ENCODE data around the gene PLEKHG3. TPM values are rescaled to one million over a fixed set of nuclear protein-coding genes. Genes with fewer than 3 reads are reported as not detected.
"Not testable (repeated sequence)": the region's sequence is repeated elsewhere in the genome, so short reads cannot be mapped to it uniquely, and the experiment has no call there.

PLEKHG3 gene
- total and polyA plus RNA-seq, 2 experiments from 2014 or later = 23.0 to 83.1 TPM

DNA sequence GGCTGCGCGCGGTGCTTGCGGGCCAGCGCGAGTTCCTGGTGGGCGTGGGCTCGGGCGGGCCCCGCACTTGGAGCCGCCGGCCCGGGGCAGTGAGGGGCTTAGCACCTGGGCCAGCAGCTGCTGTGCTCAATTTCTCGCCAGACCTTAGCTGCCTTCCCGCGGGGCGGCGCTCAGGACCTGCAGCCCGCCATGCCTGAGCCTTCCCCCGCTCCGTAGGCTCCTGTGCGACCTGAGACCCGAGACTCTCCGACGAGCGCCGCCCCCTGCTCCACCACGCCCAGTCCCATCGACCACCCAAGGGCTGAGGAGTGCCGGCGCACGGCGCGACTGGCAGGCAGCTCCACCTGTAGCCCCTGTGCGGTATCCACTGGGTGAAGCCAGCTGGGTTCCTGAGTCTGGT lies 46.0 kb upstream of the PLEKHG3 start:
- Mint-ChIP-seq H3K4me1 (peaks cover 9% of the 10 kb centered on the region; the same call in 2 of the 3 replicates), H3K36me3 (ENCODE audit: low read depth) (no peaks in the 10 kb centered on the region), H3K27me3 (ENCODE audit: insufficient read depth, low read depth, poor library complexity) (peaks cover 14% of the 10 kb centered on the region), H3K4me3 (no peak overlapping the region), H3K9me3 (peaks cover 4% of the 10 kb centered on the region; the same call in 2 of the 3 replicates), H3K27ac (no peak overlapping the region)
- Histone ChIP-seq H3K27ac (ENCODE audit: low read depth) (no peak overlapping the region), H3K27me3 (ENCODE audit: insufficient read depth) (no peaks in the 10 kb centered on the region), H3K79me2 (replicated peaks; ENCODE audit: insufficient read depth) (no peaks in the 10 kb centered on the region), H4K20me1 (replicated peaks; ENCODE audit: insufficient read depth) (no peaks in the 10 kb centered on the region), H3K4me1 (ENCODE audit: insufficient read depth) (no peaks in the 10 kb centered on the region), H2AFZ (no peak overlapping the region), H3K4me3 (no peak overlapping the region), H3K9me2 (ENCODE audit: insufficient read depth) (0 out of 2 replicates have a peak, but pooled peaks cover 4% of the 10 kb centered on the region), H3F3A (replicated peaks; ENCODE audit: low read depth) (no peaks in the 10 kb centered on the region; the same call in 1 of the 2 replicates), H3K36me3 (ENCODE audit: insufficient read depth) (no peaks in the 10 kb centered on the region), H3K4me2 (no peak overlapping the region)
- ATAC-seq (0 out of 3 replicates have a peak, but pooled peaks have one; percentile 25), DNase-seq (ENCODE audit: low spot score) (no peak)
- TF ChIP-seq, protein P1, sequence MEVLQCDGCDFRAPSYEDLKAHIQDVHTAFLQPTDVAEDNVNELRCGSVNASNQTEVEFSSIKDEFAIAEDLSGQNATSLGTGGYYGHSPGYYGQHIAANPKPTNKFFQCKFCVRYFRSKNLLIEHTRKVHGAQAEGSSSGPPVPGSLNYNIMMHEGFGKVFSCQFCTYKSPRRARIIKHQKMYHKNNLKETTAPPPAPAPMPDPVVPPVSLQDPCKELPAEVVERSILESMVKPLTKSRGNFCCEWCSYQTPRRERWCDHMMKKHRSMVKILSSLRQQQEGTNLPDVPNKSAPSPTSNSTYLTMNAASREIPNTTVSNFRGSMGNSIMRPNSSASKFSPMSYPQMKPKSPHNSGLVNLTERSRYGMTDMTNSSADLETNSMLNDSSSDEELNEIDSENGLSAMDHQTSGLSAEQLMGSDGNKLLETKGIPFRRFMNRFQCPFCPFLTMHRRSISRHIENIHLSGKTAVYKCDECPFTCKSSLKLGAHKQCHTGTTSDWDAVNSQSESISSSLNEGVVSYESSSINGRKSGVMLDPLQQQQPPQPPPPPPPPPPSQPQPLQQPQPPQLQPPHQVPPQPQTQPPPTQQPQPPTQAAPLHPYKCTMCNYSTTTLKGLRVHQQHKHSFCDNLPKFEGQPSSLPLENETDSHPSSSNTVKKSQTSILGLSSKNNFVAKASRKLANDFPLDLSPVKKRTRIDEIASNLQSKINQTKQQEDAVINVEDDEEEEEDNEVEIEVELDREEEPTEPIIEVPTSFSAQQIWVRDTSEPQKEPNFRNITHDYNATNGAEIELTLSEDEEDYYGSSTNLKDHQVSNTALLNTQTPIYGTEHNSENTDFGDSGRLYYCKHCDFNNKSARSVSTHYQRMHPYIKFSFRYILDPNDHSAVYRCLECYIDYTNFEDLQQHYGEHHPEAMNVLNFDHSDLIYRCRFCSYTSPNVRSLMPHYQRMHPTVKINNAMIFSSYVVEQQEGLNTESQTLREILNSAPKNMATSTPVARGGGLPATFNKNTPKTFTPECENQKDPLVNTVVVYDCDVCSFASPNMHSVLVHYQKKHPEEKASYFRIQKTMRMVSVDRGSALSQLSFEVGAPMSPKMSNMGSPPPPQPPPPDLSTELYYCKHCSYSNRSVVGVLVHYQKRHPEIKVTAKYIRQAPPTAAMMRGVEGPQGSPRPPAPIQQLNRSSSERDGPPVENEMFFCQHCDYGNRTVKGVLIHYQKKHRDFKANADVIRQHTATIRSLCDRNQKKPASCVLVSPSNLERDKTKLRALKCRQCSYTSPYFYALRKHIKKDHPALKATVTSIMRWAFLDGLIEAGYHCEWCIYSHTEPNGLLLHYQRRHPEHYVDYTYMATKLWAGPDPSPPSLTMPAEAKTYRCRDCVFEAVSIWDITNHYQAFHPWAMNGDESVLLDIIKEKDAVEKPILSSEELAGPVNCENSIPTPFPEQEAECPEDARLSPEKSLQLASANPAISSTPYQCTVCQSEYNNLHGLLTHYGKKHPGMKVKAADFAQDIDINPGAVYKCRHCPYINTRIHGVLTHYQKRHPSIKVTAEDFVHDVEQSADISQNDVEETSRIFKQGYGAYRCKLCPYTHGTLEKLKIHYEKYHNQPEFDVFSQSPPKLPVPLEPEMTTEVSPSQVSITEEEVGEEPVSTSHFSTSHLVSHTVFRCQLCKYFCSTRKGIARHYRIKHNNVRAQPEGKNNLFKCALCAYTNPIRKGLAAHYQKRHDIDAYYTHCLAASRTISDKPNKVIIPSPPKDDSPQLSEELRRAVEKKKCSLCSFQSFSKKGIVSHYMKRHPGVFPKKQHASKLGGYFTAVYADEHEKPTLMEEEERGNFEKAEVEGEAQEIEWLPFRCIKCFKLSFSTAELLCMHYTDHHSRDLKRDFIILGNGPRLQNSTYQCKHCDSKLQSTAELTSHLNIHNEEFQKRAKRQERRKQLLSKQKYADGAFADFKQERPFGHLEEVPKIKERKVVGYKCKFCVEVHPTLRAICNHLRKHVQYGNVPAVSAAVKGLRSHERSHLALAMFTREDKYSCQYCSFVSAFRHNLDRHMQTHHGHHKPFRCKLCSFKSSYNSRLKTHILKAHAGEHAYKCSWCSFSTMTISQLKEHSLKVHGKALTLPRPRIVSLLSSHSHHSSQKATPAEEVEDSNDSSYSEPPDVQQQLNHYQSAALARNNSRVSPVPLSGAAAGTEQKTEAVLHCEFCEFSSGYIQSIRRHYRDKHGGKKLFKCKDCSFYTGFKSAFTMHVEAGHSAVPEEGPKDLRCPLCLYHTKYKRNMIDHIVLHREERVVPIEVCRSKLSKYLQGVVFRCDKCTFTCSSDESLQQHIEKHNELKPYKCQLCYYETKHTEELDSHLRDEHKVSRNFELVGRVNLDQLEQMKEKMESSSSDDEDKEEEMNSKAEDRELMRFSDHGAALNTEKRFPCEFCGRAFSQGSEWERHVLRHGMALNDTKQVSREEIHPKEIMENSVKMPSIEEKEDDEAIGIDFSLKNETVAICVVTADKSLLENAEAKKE (CRISPR knock-in tag; IDR thresholded peaks at IDR 0.05) = no peak
- TF ChIP-seq, protein P2, sequence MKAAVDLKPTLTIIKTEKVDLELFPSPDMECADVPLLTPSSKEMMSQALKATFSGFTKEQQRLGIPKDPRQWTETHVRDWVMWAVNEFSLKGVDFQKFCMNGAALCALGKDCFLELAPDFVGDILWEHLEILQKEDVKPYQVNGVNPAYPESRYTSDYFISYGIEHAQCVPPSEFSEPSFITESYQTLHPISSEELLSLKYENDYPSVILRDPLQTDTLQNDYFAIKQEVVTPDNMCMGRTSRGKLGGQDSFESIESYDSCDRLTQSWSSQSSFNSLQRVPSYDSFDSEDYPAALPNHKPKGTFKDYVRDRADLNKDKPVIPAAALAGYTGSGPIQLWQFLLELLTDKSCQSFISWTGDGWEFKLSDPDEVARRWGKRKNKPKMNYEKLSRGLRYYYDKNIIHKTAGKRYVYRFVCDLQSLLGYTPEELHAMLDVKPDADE (IDR thresholded peaks at IDR 0.05) = no peak
- TF ChIP-seq CREB1 (CRISPR knock-in tag; IDR thresholded peaks at IDR 0.05; ENCODE audit: low read depth) = no peak
- TF ChIP-seq STAT1 (IDR thresholded peaks at IDR 0.05; ENCODE audit: unreplicated experiment) = no peak
- TF ChIP-seq, protein P3, sequence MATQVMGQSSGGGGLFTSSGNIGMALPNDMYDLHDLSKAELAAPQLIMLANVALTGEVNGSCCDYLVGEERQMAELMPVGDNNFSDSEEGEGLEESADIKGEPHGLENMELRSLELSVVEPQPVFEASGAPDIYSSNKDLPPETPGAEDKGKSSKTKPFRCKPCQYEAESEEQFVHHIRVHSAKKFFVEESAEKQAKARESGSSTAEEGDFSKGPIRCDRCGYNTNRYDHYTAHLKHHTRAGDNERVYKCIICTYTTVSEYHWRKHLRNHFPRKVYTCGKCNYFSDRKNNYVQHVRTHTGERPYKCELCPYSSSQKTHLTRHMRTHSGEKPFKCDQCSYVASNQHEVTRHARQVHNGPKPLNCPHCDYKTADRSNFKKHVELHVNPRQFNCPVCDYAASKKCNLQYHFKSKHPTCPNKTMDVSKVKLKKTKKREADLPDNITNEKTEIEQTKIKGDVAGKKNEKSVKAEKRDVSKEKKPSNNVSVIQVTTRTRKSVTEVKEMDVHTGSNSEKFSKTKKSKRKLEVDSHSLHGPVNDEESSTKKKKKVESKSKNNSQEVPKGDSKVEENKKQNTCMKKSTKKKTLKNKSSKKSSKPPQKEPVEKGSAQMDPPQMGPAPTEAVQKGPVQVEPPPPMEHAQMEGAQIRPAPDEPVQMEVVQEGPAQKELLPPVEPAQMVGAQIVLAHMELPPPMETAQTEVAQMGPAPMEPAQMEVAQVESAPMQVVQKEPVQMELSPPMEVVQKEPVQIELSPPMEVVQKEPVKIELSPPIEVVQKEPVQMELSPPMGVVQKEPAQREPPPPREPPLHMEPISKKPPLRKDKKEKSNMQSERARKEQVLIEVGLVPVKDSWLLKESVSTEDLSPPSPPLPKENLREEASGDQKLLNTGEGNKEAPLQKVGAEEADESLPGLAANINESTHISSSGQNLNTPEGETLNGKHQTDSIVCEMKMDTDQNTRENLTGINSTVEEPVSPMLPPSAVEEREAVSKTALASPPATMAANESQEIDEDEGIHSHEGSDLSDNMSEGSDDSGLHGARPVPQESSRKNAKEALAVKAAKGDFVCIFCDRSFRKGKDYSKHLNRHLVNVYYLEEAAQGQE (IDR thresholded peaks at IDR 0.05; ENCODE audit: unreplicated experiment) = no peak
- TF ChIP-seq POLR2AphosphoS5 (IDR thresholded peaks at IDR 0.05; ENCODE audit: low read depth) = no peak
- TF ChIP-seq ZNF331 (CRISPR knock-in tag; IDR thresholded peaks at IDR 0.05; ENCODE audit: low read depth) = no peak
- no peak for TF ChIP-seq EZH2 (IDR thresholded peaks at IDR 0.05; ENCODE audit: low read depth, unreplicated experiment)

DNA sequence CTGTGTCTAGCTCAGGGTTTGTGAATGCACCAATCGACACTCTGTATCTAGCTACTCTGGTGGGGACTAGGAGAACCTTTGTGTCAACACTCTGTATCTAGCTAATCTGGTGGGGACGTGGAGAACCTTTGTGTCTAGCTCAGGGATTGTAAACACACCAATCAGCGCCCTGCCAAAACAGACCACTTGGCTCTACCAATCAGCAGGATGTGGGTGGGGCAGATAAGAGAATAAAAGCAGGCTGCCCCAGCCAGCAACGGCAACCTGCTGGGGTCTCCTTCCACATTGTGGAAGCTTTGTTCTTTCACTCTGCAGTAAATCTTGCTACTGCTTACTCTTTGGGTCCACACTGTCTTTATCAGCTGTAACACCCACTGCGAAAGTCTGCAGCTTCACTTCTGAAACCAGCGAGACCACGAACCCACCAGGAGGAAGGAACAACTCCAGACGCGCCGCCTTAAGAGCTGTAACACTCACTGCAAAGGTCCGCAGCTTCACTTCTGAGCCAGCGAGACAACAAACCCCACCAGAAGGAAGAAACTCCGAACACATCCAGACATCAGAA lies 45.4 kb upstream of the PLEKHG3 start:
- not testable (repeated sequence) for H3K4me2 ChIP-seq; H3K27me3 ChIP-seq (ENCODE audit: insufficient read depth); H3K4me1 ChIP-seq (ENCODE audit: insufficient read depth); H3K36me3 Mint-ChIP-seq (ENCODE audit: low read depth); H3K36me3 ChIP-seq (ENCODE audit: insufficient read depth); H3K9me3 Mint-ChIP-seq; H3K27ac ChIP-seq (ENCODE audit: low read depth); H3K9me2 ChIP-seq (ENCODE audit: insufficient read depth); H3F3A ChIP-seq (replicated peaks; ENCODE audit: low read depth); ATAC-seq; H2AFZ ChIP-seq; H3K4me3 Mint-ChIP-seq; H3K79me2 ChIP-seq (replicated peaks; ENCODE audit: insufficient read depth); H3K4me3 ChIP-seq; DNase-seq (ENCODE audit: low spot score); H3K27ac Mint-ChIP-seq; H4K20me1 ChIP-seq (replicated peaks; ENCODE audit: insufficient read depth); H3K4me1 Mint-ChIP-seq
- peaks cover 14% of the 10 kb centered on the region for H3K27me3 Mint-ChIP-seq (ENCODE audit: insufficient read depth, low read depth, poor library complexity)
